GM12892 (cell line): ENCODE results near the gene RPL10A.

Source experiments
- DNase-seq: peaks from one replicate; pipeline ENCODE4 v3.0.0; 2011; ENCODE audit not compliant: insufficient read length
- FAIRE-seq: peaks from 2 replicates; lab custom pipeline; 2011; peaks lifted over from hg19 to GRCh38; lab: Jason Lieb, UNC
- POLR2A ChIP-seq: IDR thresholded peaks from 2 replicates; pipeline ENCODE4 v1.6.1; 2011; ENCODE audit warnings: low read depth, low read length, control low read depth
- POLR2AphosphoS5 ChIP-seq: IDR thresholded peaks from 2 replicates; pipeline ENCODE4 v1.6.1; 2011; ENCODE audit warnings: low read depth, low read length, control low read depth
- TAF1 ChIP-seq: IDR thresholded peaks from 2 replicates; pipeline ENCODE4 v1.6.1; 2011; ENCODE audit warnings: low read depth, mild to moderate bottlenecking, control low read depth, low read length, borderline replicate concordance

Gene RPL10A

DNA sequence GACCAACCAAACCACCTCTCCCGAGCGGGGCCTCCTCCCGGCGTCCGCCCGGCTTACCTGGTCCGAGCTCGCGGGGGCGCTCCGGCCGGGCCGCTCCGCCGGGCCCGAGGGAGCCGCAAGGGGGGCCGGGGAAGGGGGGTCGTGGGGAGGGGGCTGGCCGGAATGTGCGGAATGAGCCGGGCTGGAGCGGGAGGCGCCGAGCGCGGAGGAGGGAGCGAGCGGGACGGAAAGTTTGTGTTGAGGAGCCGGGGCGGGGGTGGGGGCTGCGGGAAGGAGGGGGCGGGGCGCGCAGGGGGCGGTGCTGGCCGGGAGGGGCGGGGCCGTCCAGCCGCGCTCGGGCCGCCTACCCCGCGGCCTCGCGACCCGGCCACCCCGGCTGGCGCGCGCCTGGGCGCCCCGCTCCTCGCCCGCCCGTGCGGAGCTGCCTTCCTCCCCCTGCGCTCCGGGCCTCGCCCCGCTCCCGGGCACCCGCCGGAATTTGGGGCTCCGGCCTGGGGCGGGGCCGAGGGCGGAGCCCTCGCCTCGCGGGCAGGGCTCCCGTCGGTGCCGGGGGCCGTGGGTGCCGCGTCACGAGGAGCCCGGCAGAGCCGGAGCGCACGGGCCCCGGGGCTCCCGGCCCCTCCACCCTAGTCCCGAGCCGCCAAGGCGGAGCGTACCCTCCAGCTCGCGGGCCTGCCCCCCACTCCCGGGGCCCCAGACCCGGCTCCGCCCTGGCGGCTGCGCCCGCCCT lies 28.8 kb downstream of the RPL10A start, which contains the start of gene TEAD3:
TEAD3 (minus strand) TSS at position 239 of the 730 bp plus-strand sequence.
- TF ChIP-seq POLR2A (no peak), TAF1 (no peak), POLR2AphosphoS5 (no peak)
- DNase-seq (peak; percentile 91), FAIRE-seq (no peak)

DNA sequence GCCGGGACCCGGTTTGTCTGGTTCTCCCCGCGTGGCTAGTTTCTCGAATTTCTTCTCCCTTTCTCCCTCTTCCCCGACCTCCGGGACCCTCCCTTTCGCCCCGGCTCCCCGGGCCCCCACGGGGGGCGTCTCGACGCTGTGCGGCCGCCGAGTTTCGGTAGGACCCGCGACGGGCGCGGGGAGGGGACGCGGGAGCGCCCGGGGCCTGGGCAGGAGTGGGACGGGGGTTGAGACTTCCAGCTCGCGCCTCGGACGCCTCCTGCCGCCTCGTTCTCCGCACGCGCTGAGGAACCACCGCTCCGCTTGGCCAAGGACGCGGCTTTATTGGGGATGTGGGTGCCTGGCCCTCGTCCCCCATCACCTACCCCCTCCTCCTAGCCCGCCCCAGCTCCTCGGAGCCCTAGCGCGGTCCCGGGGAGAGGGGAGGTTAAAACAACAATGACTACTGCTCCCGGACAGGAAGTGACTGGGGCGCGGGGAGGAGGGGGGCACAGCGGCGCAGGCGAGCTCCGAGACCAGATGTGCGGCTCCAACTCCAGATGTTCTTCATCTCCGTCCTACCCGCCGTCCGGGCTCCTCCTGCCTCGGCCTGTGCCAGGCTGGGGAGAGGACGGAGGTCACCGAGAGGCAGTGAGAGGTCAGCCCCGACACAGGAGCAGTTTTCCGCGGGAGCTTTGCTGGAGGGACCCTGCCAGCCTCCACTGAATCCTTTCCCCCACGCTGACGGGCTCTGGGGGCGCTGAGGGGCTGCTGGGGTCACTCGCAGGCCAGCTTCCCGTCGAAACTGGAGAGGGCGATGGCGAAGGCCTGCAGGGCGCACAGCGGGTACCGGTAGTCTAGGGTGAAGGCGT lies 29.6 kb downstream of the RPL10A start:
- TF ChIP-seq TAF1 = no peak
- TF ChIP-seq POLR2A = no peak
- no peak for TF ChIP-seq POLR2AphosphoS5
- FAIRE-seq (no peak), DNase-seq (no peak)

DNA sequence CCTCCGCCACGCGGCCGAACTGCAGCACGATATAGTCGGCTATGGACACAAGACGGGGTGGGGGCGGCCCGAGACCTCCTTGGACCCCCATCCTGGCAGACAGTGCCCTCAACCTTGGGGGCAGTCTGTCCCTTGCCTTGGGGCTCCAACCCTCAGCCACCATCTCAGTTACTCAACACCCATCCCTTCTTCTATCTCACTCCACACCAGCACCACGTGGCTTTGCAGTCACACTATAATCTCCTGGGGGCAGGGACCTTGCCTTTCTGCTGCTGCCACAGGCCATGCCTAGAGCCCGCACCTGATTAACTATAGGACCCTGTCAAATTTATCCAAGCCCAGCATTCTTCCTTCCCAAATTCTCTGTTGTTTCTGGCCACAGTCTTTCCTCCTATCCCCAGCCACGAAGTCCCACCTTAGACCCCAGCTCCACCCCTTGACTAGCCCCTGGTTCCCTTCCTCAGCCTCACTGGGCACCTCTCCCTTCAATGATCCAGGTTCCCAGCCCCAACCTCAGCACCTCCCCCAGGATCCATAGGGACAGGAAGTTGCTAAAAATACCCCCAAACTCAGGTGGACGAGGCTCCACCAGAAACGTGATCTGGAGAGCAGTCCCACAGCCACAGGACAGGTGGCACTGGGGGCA lies 30.3 kb downstream of the RPL10A start:
- TF ChIP-seq POLR2A (no peak), POLR2AphosphoS5 (no peak), TAF1 (no peak)
- DNase-seq (no peak), FAIRE-seq (no peak)

DNA sequence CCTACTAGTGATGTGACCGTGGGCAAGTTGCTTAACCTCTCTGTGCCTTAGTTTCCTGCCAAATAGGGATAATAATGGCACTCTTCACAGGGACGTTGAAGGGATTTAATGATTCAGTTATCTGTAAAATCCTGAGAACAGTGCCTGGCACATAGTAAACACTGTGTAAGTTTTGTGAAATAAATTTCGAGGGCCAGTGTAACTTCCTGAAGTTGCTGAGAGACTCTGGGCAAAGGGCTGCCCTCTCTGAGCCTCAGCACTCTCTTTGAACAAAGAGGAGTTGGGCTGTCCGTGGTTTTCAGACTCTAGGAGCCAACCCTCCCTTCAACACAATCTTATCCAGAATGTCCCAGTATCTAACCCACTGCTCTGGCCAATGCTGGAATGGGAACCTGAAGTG lies 31.2 kb downstream of the RPL10A start:
- no peak for FAIRE-seq
- TF ChIP-seq POLR2AphosphoS5 (no peak), POLR2A (no peak), TAF1 (no peak)
- DNase-seq = no peak

DNA sequence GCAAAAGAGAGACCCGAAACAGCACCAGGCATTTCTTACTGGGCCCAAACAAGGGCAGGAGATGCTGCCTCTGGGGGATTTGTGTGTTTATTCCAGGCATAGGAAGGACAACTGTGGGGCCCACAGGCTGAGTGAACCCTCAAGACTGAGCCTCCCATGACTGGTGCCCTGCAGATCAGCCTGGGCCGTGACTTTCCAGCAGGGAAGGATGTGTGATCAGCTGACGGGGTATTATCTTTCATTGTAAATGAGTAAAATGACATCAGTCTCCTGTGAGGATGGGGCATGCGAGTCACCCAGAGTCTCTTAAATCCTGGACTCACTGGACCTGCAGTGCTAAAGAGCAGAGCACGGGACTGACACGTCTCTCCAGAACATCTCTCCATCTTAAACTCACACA lies 32.6 kb downstream of the RPL10A start:
- DNase-seq (no peak), FAIRE-seq (no peak)
- no peak for TF ChIP-seq POLR2A
- TF ChIP-seq TAF1 = no peak
- TF ChIP-seq POLR2AphosphoS5 = no peak

DNA sequence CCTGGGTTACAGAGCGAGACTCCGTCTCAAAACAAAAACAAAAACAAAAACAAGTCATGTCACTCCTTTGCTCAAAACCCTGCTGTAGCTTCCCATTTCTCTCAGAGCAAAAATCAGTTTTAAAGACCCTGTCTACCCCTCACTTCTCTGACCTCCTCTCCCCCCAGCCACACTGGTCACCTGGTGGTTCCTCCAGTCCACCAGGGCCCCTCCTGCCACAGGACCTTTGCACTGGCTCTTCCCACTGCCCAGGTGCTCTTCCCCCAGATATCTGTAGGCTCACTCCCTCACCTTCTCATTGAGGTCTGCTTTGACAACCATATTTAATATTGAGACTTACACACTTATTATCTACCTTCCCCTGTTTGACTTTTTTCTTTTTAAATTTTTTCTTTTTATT lies 33.6 kb downstream of the RPL10A start:
- FAIRE-seq (no peak), DNase-seq (no peak)
- no peak for TF ChIP-seq POLR2AphosphoS5
- no peak for TF ChIP-seq POLR2A
- TF ChIP-seq TAF1 = no peak

DNA sequence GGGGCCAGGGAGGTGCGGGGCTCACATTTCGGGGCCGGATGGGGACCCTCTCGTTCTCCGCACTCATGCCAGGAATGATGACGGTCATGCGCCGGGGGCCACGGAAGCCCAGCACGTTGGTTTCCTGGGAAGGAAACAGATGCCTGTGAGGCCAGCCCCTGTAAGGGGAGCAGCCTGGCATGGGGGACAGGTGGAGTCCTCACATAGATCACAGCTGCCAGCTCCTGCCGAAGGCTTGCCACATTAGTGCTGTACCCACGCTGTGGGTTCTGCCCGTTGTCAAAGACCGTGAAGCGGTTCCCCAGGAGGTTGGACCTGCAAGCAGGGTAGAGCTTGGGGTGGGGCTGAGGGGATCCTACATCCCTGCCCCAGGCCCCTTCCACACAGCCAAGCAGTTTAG lies 35.3 kb downstream of the RPL10A start:
- FAIRE-seq (no peak), DNase-seq (no peak)
- no peak for TF ChIP-seq POLR2AphosphoS5
- TF ChIP-seq TAF1 = no peak
- TF ChIP-seq POLR2A = no peak

DNA sequence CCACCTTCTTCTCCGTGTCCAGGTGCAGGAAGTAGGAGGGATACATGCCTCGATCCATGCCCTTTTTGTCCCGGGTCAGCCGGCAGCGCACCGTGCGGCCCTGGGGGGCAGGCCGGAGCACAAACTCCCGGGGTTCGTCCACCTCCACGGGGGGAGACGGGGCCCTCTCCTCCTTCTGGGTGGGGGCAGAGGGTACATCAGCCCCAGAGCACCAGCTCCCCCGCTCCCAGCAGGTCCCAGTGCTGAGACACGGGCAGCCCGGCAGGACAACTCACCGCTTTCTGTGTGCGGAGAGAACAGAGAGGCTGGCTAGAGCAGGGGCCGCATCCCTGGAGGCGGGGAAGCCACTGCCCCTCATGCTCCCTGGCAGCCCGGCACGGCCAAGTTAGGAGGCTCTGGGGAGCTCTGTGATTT lies 37.8 kb downstream of the RPL10A start:
- TF ChIP-seq TAF1 = no peak
- TF ChIP-seq POLR2A = no peak
- TF ChIP-seq POLR2AphosphoS5 = no peak
- DNase-seq (no peak), FAIRE-seq (no peak)

DNA sequence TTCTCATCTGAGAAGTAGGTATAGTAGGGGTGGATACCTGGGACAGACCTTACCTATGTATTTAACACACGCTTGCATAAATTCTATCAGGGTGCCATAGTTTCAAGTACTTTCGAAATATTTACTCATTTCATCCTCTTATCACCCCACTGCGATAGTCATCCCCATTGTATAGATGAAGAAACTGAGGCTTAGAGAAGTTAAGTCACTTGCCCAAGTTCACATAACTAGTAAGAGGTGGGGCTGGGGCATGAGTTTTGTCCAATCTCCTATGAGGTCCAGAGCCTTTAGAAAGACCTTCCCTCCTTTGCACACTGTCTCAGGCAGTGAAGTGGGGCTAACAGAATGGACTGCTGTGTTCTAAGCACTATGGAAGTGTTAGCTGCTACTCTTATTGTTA lies 38.3 kb downstream of the RPL10A start:
- TF ChIP-seq POLR2A (no peak), TAF1 (no peak), POLR2AphosphoS5 (no peak)
- DNase-seq (no peak), FAIRE-seq (no peak)

DNA sequence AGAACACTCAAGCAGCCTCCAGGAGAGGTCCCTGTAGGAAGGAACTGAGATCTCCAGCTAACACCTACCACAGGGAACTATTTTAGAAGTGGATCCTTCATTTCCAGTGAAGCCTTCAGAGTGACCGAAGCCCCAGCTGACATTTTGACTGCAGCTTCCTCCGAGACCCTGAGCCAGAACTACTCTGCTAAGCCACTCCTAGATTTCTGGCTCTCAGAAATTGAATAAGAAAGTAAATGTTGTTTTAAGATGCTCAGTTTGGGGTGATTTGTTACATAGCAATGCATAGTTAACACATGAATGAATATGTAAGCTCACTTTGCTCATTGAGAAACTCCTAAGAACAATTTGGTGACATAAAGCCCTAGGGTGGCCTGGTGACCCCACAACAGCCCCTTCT lies 39.0 kb downstream of the RPL10A start:
- FAIRE-seq (no peak), DNase-seq (no peak)
- no peak for TF ChIP-seq TAF1
- no peak for TF ChIP-seq POLR2A
- TF ChIP-seq POLR2AphosphoS5 = no peak

DNA sequence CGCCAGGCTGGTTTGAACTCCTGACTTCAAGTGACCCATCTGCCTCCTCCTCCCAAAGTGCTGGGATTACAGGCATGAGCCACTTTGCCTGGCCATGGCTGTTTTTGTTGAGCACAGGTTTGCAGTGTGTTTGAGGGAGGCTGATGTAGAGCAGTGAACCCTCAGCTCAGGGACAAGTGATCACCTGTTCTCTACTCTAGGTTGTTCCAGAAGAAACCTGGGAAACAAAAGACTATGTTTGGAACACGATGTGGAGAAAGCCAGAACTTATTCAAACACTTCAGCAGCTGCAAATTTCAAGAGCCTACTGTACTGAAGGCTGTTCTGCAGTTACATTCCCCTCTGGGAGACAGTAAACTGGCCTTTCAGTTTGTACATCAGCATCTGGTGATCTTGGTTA lies 39.8 kb downstream of the RPL10A start:
- DNase-seq = no peak
- no peak for TF ChIP-seq POLR2A
- no peak for TF ChIP-seq POLR2AphosphoS5
- TF ChIP-seq TAF1 = no peak
- no peak for FAIRE-seq
